GM23248 (cell line): ENCODE data around the gene NMT1. TPM values are rescaled to one million over a fixed set of nuclear protein-coding genes. Genes with fewer than 3 reads are reported as not detected.

Source experiments
- DNase-seq: peaks from one replicate; pipeline ENCODE4 v3.0.0-alpha.2; 2015
- H2AFZ ChIP-seq: fragments of 200-600 bp; sonication (generic); 2 replicates; pipeline ENCODE4 v1.6.1; 2016; ENCODE audit warnings: antibody characterized with exemption
- H3F3A ChIP-seq: fragments of 200-600 bp; sonication (generic); 2 replicates; pipeline ENCODE4 v1.6.1; 2016; ENCODE audit warnings: mild to moderate bottlenecking, antibody characterized with exemption, mixed run types; ENCODE audit not compliant: insufficient read depth
- H3K27ac ChIP-seq: fragments of 200-600 bp; sonication (generic); 2 replicates; pipeline ENCODE4 v1.5.1; 2016; ENCODE audit warnings: mild to moderate bottlenecking
- H3K27me3 ChIP-seq: fragments of 200-600 bp; sonication (generic); replicated peaks from 2 replicates; pipeline ENCODE4 v1.6.1; 2016; ENCODE audit warnings: mild to moderate bottlenecking; ENCODE audit not compliant: insufficient read depth
- H3K36me3 ChIP-seq: fragments of 200-600 bp; sonication (generic); 2 replicates; pipeline ENCODE4 v1.6.1; 2016; ENCODE audit warnings: low read depth, mild to moderate bottlenecking
- H3K4me1 ChIP-seq: fragments of 200-600 bp; sonication (generic); 2 replicates; pipeline ENCODE4 v1.6.1; 2016; ENCODE audit warnings: mild to moderate bottlenecking; ENCODE audit not compliant: insufficient read depth
- H3K4me2 ChIP-seq: fragments of 200-600 bp; sonication (generic); one replicate; pipeline ENCODE4 v1.6.1; 2016; ENCODE audit warnings: mild to moderate bottlenecking; ENCODE audit not compliant: unreplicated experiment
- H3K4me3 ChIP-seq: fragments of 200-600 bp; sonication (generic); 2 replicates; pipeline ENCODE4 v1.5.1; 2016; ENCODE audit warnings: mild to moderate bottlenecking
- H3K79me2 ChIP-seq: fragments of 200-600 bp; sonication (generic); 2 replicates; pipeline ENCODE4 v1.6.1; 2016; ENCODE audit warnings: mild to moderate bottlenecking; ENCODE audit not compliant: insufficient read depth
- H3K9ac ChIP-seq: fragments of 200-600 bp; sonication (generic); 2 replicates; pipeline ENCODE4 v1.6.1; 2016; ENCODE audit warnings: mild to moderate bottlenecking
- H3K9me2 ChIP-seq: fragments of 200-600 bp; sonication (generic); 2 replicates; pipeline ENCODE4 v1.6.1; 2016; ENCODE audit warnings: mixed run types, mild to moderate bottlenecking, moderate library complexity; ENCODE audit not compliant: insufficient read depth
- H3K9me3 ChIP-seq: fragments of 200-600 bp; sonication (generic); one replicate; pipeline ENCODE4 v1.6.1; 2017; ENCODE audit warnings: low read depth
- H4K20me1 ChIP-seq: fragments of 200-600 bp; sonication (generic); 2 replicates; pipeline ENCODE4 v1.6.0; 2016; ENCODE audit not compliant: insufficient read depth
- EZH2 ChIP-seq: fragments of 200-600 bp; sonication (generic); IDR thresholded peaks from 2 replicates; pipeline ENCODE4 v1.6.1; 2018; ENCODE audit warnings: antibody characterized with exemption, mild to moderate bottlenecking; ENCODE audit not compliant: insufficient read depth, poor library complexity, severe bottlenecking
- EZH2phosphoT487 ChIP-seq: fragments of 200-600 bp; sonication (generic); IDR thresholded peaks from 2 replicates; pipeline ENCODE4 v1.6.1; 2018; ENCODE audit warnings: antibody characterized with exemption, moderate library complexity, mild to moderate bottlenecking, low read depth; ENCODE audit not compliant: insufficient read depth
- WGBS, 2 experiments: methylation state at CpG; one replicate each; pipeline ENCODE4 v1.1.6; 2015 to 2017; ENCODE audit warnings: low lambda C conversion rate in 2 of 2, low coverage in 1 of 2; ENCODE audit errors: missing lambda C conversion rate in 2 of 2; 5-methylcytosine and 5-hydroxymethylcytosine counted together
- in situ Hi-C: fragments of 300-500 bp; cut with MboI; formaldehyde crosslinking; loops from 2 replicates; pipeline ENCODE4 v1.15.0; 2020
- polyA plus RNA-seq: library from polyadenylated mRNA; unstranded; fragments of >200 nt; fragmentation: Nextera tagmentation; extraction: Ambion mirVana; gene quantifications from 2 replicates; pipeline ENCODE4 v1.2.1, GENCODE V29; 2016
- total RNA-seq: library from RNA; depleted of rRNA; stranded (reverse); fragments of >200 nt; shearing (Covaris generic); gene quantifications from 2 replicates; pipeline ENCODE4 v1.2.3, GENCODE V29; 2014

NMT1 gene
- total and polyA plus RNA-seq, 2 experiments from 2014 or later, result 61.8 to 95.7 TPM

DNA sequence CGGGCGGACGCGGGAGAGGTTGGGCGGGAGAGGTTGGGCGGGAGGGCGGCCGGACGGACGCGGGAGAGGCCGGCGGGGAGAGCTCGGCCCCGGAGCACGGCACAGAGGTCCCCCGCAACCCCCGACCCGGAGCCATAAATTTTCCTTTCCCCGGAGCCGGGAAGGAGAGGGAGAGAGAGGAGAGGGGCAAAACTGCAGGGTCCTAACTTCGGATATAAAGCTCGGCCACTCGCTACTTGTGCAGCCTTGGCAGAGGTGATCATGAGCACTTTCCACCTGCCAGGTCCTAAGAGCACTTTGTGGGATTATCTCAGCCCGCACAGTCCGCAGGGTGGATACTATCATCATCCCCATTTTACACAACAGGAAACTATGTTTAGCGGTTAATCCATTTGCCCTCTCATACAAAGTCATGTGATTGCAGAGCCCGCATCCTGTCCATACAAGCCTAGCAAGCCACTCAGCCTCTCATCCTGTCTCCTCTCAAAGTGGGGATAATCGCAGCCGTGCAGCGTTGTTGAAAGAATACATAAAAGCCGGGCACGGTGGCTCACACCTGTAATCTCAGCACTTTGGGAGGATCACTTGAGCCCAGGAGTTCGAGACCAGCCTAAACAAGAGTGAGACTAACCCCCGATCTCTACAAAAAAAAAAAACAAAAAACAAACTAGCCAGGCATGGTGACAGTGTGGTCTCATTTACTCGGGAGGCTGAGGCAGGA lies 8.9 kb upstream of the NMT1 start:
- TF ChIP-seq EZH2phosphoT487, result no peak
- TF ChIP-seq EZH2, result no peak
- no peaks in the 10 kb centered on the region for H3K27me3 ChIP-seq
- in situ Hi-C loops, result loop anchor here (10.0 kb wide), 1 partner anchor 73 kb away; no protein-coding TSS in a partner anchor
- peak; percentile 53 for DNase-seq
- peak overlapping the region; percentile 76 for H3K9ac ChIP-seq
- peaks cover 32% of the 10 kb centered on the region for H3F3A ChIP-seq
- H3K4me2 ChIP-seq, result peak overlapping the region; percentile 74
- no peaks in the 10 kb centered on the region for H4K20me1 ChIP-seq
- H3K27ac ChIP-seq, result peak overlapping the region; percentile 49
- H3K79me2 ChIP-seq, result peaks cover 43% of the 10 kb centered on the region
- H3K9me3 ChIP-seq, result no peaks in the 10 kb centered on the region
- no peaks in the 10 kb centered on the region for H3K9me2 ChIP-seq
- H3K4me1 ChIP-seq, result peaks cover 17% of the 10 kb centered on the region
- H3K4me3 ChIP-seq, result peak overlapping the region; percentile 69
- H2AFZ ChIP-seq, result peak overlapping the region; percentile 80
- 26 to 30% methylated on average over 20 to 21 of the region's 36 CpGs for WGBS, 2 experiments
- no peaks in the 10 kb centered on the region for H3K36me3 ChIP-seq

GRCh38 chr17:45060382-45060796 lies 728 bp upstream of the NMT1 start:
- H3K36me3 ChIP-seq, result no peaks in the 10 kb centered on the region
- no peaks in the 10 kb centered on the region for H3K9me3 ChIP-seq
- TF ChIP-seq EZH2phosphoT487 (no peak), EZH2 (no peak)
- H3K9me2 ChIP-seq, result no peaks in the 10 kb centered on the region
- H3K4me3 ChIP-seq, result peak overlapping the region; percentile 90
- peak overlapping the region; percentile 81 for H3K4me2 ChIP-seq
- H3K79me2 ChIP-seq, result peaks cover 75% of the 10 kb centered on the region
- H3K4me1 ChIP-seq, result peaks cover 22% of the 10 kb centered on the region
- 13 to 14% methylated on average over 15 of the region's 15 CpGs for WGBS, 2 experiments
- H4K20me1 ChIP-seq, result no peaks in the 10 kb centered on the region
- H3F3A ChIP-seq, result no peaks in the 10 kb centered on the region; the same call in 1 of the 2 replicates
- H3K9ac ChIP-seq, result peak overlapping the region; percentile 92
- H2AFZ ChIP-seq, result peak overlapping the region; percentile 93
- peak overlapping the region; percentile 52 for H3K27ac ChIP-seq
- H3K27me3 ChIP-seq, result no peaks in the 10 kb centered on the region
- DNase-seq, result no peak
- in situ Hi-C loops, result no loop called here

GRCh38 chr17:45061606-45062205 lies 589 bp downstream of the NMT1 start:
- peak overlapping the region; percentile 95 for H3K4me2 ChIP-seq
- no peaks in the 10 kb centered on the region for H3F3A ChIP-seq
- peaks cover 81% of the 10 kb centered on the region for H3K79me2 ChIP-seq
- H3K27me3 ChIP-seq, result no peaks in the 10 kb centered on the region
- peak overlapping the region; percentile 77 for H2AFZ ChIP-seq
- TF ChIP-seq EZH2phosphoT487 (no peak), EZH2 (no peak)
- H3K4me1 ChIP-seq, result peaks cover 22% of the 10 kb centered on the region
- no peaks in the 10 kb centered on the region for H4K20me1 ChIP-seq
- peak overlapping the region; percentile 80 for H3K27ac ChIP-seq
- no peaks in the 10 kb centered on the region for H3K36me3 ChIP-seq
- no peaks in the 10 kb centered on the region for H3K9me3 ChIP-seq
- H3K9me2 ChIP-seq, result no peaks in the 10 kb centered on the region
- in situ Hi-C loops, result no loop called here
- 6 to 8% methylated on average over 15 of the region's 15 CpGs for whole genome bisulfite sequencing, 2 experiments
- H3K9ac ChIP-seq, result peak overlapping the region; percentile 92
- peak overlapping the region; percentile 90 for H3K4me3 ChIP-seq
- DNase-seq, result no peak

GRCh38 chr17:45063198-45063597 lies 2.1 kb downstream of the NMT1 start:
- no peak for TF ChIP-seq EZH2phosphoT487
- no peak for TF ChIP-seq EZH2
- peaks cover 93% of the 10 kb centered on the region for H3K79me2 ChIP-seq
- H3K4me2 ChIP-seq, result peak overlapping the region; percentile 95
- in situ Hi-C loops, result no loop called here
- WGBS, 2 experiments, result 71 to 82% methylated on average over 1 of the region's 1 CpG
- peaks cover 30% of the 10 kb centered on the region for H3K4me1 ChIP-seq
- 0 out of 2 replicates have a peak overlapping the region, but pooled peaks have one; percentile 12 for H3K9ac ChIP-seq
- H3K4me3 ChIP-seq, result 0 out of 2 replicates have a peak overlapping the region, but pooled peaks have one; percentile 90
- no peaks in the 10 kb centered on the region for H3K9me3 ChIP-seq
- 0 out of 2 replicates have a peak, but pooled peaks cover 3% of the 10 kb centered on the region for H3K36me3 ChIP-seq
- H3K9me2 ChIP-seq, result no peaks in the 10 kb centered on the region
- H4K20me1 ChIP-seq, result no peaks in the 10 kb centered on the region
- H3F3A ChIP-seq, result no peaks in the 10 kb centered on the region
- H2AFZ ChIP-seq, result no peak overlapping the region
- no peak overlapping the region for H3K27ac ChIP-seq
- peak; percentile 26 for DNase-seq
- H3K27me3 ChIP-seq, result no peaks in the 10 kb centered on the region
